ENCODE results near the gene BEAN1.

The BEAN1 gene

GRCh38 chr16:66408163-66409048 lies 18.7 kb upstream of the BEAN1 start:
- H3K9me3 ChIP-seq (ENCODE audit: control insufficient read depth, insufficient read depth, low read depth, low read length) = peaks cover 10% of the 10 kb centered on the region
- no peaks in the 10 kb centered on the region for H3K36me3 ChIP-seq (ENCODE audit: control insufficient read depth, insufficient read depth, low read length)
- H3K27ac ChIP-seq (ENCODE audit: low read depth, low read length) = no peak overlapping the region
- 0 out of 2 replicates have a peak overlapping the region, but pooled peaks have one; percentile 4 for H3K4me3 ChIP-seq (ENCODE audit: low read depth, low read length)
- peaks cover 11% of the 10 kb centered on the region for H3K27me3 ChIP-seq (ENCODE audit: control insufficient read depth, insufficient read depth, low read length)
- H3K9ac ChIP-seq (ENCODE audit: low read length) = no peak overlapping the region
- H3K4me1 ChIP-seq (ENCODE audit: control insufficient read depth, insufficient read depth, low read length) = peaks cover 16% of the 10 kb centered on the region

GRCh38 chr16:66409156-66409555 lies 17.9 kb upstream of the BEAN1 start:
- Histone ChIP-seq H3K4me1 (ENCODE audit: control insufficient read depth, insufficient read depth, low read length) (peaks cover 16% of the 10 kb centered on the region), H3K27ac (ENCODE audit: low read depth, low read length) (no peak overlapping the region), H3K9ac (ENCODE audit: low read length) (no peak overlapping the region), H3K27me3 (ENCODE audit: control insufficient read depth, insufficient read depth, low read length) (peaks cover 11% of the 10 kb centered on the region), H3K36me3 (ENCODE audit: control insufficient read depth, insufficient read depth, low read length) (no peaks in the 10 kb centered on the region), H3K9me3 (ENCODE audit: control insufficient read depth, insufficient read depth, low read depth, low read length) (peaks cover 10% of the 10 kb centered on the region), H3K4me3 (ENCODE audit: low read depth, low read length) (no peak overlapping the region)

- Histone ChIP-seq H3K4me3 (ENCODE audit: low read depth, low read length) (no peak overlapping the region), H3K36me3 (ENCODE audit: control insufficient read depth, insufficient read depth, low read length) (no peaks in the 10 kb centered on the region), H3K4me1 (ENCODE audit: control insufficient read depth, insufficient read depth, low read length) (peaks cover 11% of the 10 kb centered on the region), H3K27ac (ENCODE audit: low read depth, low read length) (no peak overlapping the region), H3K9me3 (ENCODE audit: control insufficient read depth, insufficient read depth, low read depth, low read length) (peaks cover 5% of the 10 kb centered on the region), H3K27me3 (ENCODE audit: control insufficient read depth, insufficient read depth, low read length) (peaks cover 3% of the 10 kb centered on the region; the same call in 1 of the 2 replicates), H3K9ac (ENCODE audit: low read length) (no peak overlapping the region)
Observed at GRCh38 chr16:66412182-66412581, 14.9 kb upstream of the BEAN1 start.

- H3K36me3 ChIP-seq (ENCODE audit: control insufficient read depth, insufficient read depth, low read length) = no peaks in the 10 kb centered on the region
- H3K27me3 ChIP-seq (ENCODE audit: control insufficient read depth, insufficient read depth, low read length) = 0 out of 2 replicates have a peak, but pooled peaks cover 5% of the 10 kb centered on the region
- no peaks in the 10 kb centered on the region for H3K4me1 ChIP-seq (ENCODE audit: control insufficient read depth, insufficient read depth, low read length)
- H3K9me3 ChIP-seq (ENCODE audit: control insufficient read depth, insufficient read depth, low read depth, low read length) = peaks cover 6% of the 10 kb centered on the region
- no peak overlapping the region for H3K27ac ChIP-seq (ENCODE audit: low read depth, low read length)
- no peak overlapping the region for H3K9ac ChIP-seq (ENCODE audit: low read length)
- no peak overlapping the region for H3K4me3 ChIP-seq (ENCODE audit: low read depth, low read length)
Observed at GRCh38 chr16:66414891-66415290, 12.2 kb upstream of the BEAN1 start.

GRCh38 chr16:66416136-66416535 lies 11.0 kb upstream of the BEAN1 start:
- no peak overlapping the region for H3K9ac ChIP-seq (ENCODE audit: low read length)
- no peak overlapping the region for H3K27ac ChIP-seq (ENCODE audit: low read depth, low read length)
- H3K27me3 ChIP-seq (ENCODE audit: control insufficient read depth, insufficient read depth, low read length) = 0 out of 2 replicates have a peak, but pooled peaks cover 7% of the 10 kb centered on the region
- peaks cover 6% of the 10 kb centered on the region for H3K9me3 ChIP-seq (ENCODE audit: control insufficient read depth, insufficient read depth, low read depth, low read length)
- H3K36me3 ChIP-seq (ENCODE audit: control insufficient read depth, insufficient read depth, low read length) = no peaks in the 10 kb centered on the region
- no peak overlapping the region for H3K4me3 ChIP-seq (ENCODE audit: low read depth, low read length)
- no peaks in the 10 kb centered on the region for H3K4me1 ChIP-seq (ENCODE audit: control insufficient read depth, insufficient read depth, low read length)

- Histone ChIP-seq H3K36me3 (ENCODE audit: control insufficient read depth, insufficient read depth, low read length) (no peaks in the 10 kb centered on the region), H3K9me3 (ENCODE audit: control insufficient read depth, insufficient read depth, low read depth, low read length) (peaks cover 6% of the 10 kb centered on the region), H3K9ac (ENCODE audit: low read length) (no peak overlapping the region), H3K4me3 (ENCODE audit: low read depth, low read length) (no peak overlapping the region), H3K27ac (ENCODE audit: low read depth, low read length) (no peak overlapping the region), H3K4me1 (ENCODE audit: control insufficient read depth, insufficient read depth, low read length) (no peaks in the 10 kb centered on the region), H3K27me3 (ENCODE audit: control insufficient read depth, insufficient read depth, low read length) (peaks cover 11% of the 10 kb centered on the region)
Observed at GRCh38 chr16:66416939-66417700, 10.0 kb upstream of the BEAN1 start.

GRCh38 chr16:66418165-66418962 lies 8.7 kb upstream of the BEAN1 start:
- Histone ChIP-seq H3K4me1 (ENCODE audit: control insufficient read depth, insufficient read depth, low read length) (no peaks in the 10 kb centered on the region), H3K27ac (ENCODE audit: low read depth, low read length) (no peak overlapping the region), H3K4me3 (ENCODE audit: low read depth, low read length) (no peak overlapping the region)

GRCh38 chr16:66419527-66419926 lies 7.6 kb upstream of the BEAN1 start:
- peaks cover 35% of the 10 kb centered on the region for H3K27me3 ChIP-seq (ENCODE audit: control insufficient read depth, insufficient read depth, low read length)
- no peak overlapping the region for H3K27ac ChIP-seq (ENCODE audit: low read depth, low read length)
- H3K9me3 ChIP-seq (ENCODE audit: control insufficient read depth, insufficient read depth, low read depth, low read length) = peaks cover 2% of the 10 kb centered on the region; the same call in 1 of the 2 replicates
- no peaks in the 10 kb centered on the region for H3K4me1 ChIP-seq (ENCODE audit: control insufficient read depth, insufficient read depth, low read length)
- H3K9ac ChIP-seq (ENCODE audit: low read length) = no peak overlapping the region
- no peaks in the 10 kb centered on the region for H3K36me3 ChIP-seq (ENCODE audit: control insufficient read depth, insufficient read depth, low read length)
- H3K4me3 ChIP-seq (ENCODE audit: low read depth, low read length) = no peak overlapping the region

More at GRCh38 chr16:66418165-66418962, 8.7 kb upstream of the BEAN1 start:
- Histone ChIP-seq H3K27me3 (ENCODE audit: control insufficient read depth, insufficient read depth, low read length) (peaks cover 23% of the 10 kb centered on the region), H3K9ac (ENCODE audit: low read length) (no peak overlapping the region), H3K36me3 (ENCODE audit: control insufficient read depth, insufficient read depth, low read length) (no peaks in the 10 kb centered on the region), H3K9me3 (ENCODE audit: control insufficient read depth, insufficient read depth, low read depth, low read length) (peaks cover 2% of the 10 kb centered on the region; the same call in 1 of the 2 replicates)

GRCh38 chr16:66420396-66420795 lies 6.7 kb upstream of the BEAN1 start:
- H3K4me3 ChIP-seq (ENCODE audit: low read depth, low read length) = no peak overlapping the region
- no peak overlapping the region for H3K9ac ChIP-seq (ENCODE audit: low read length)
- no peaks in the 10 kb centered on the region for H3K36me3 ChIP-seq (ENCODE audit: control insufficient read depth, insufficient read depth, low read length)
- H3K9me3 ChIP-seq (ENCODE audit: control insufficient read depth, insufficient read depth, low read depth, low read length) = peaks cover 2% of the 10 kb centered on the region; the same call in 1 of the 2 replicates
- no peak overlapping the region for H3K27ac ChIP-seq (ENCODE audit: low read depth, low read length)
- H3K4me1 ChIP-seq (ENCODE audit: control insufficient read depth, insufficient read depth, low read length) = no peaks in the 10 kb centered on the region
- H3K27me3 ChIP-seq (ENCODE audit: control insufficient read depth, insufficient read depth, low read length) = peaks cover 44% of the 10 kb centered on the region

- Histone ChIP-seq H3K27me3 (ENCODE audit: control insufficient read depth, insufficient read depth, low read length) (peaks cover 57% of the 10 kb centered on the region), H3K4me3 (ENCODE audit: low read depth, low read length) (no peak overlapping the region), H3K27ac (ENCODE audit: low read depth, low read length) (no peak overlapping the region), H3K9ac (ENCODE audit: low read length) (no peak overlapping the region), H3K4me1 (ENCODE audit: control insufficient read depth, insufficient read depth, low read length) (peaks cover 5% of the 10 kb centered on the region; the same call in 1 of the 2 replicates), H3K9me3 (ENCODE audit: control insufficient read depth, insufficient read depth, low read depth, low read length) (peaks cover 2% of the 10 kb centered on the region; the same call in 1 of the 2 replicates), H3K36me3 (ENCODE audit: control insufficient read depth, insufficient read depth, low read length) (no peaks in the 10 kb centered on the region)
Observed at GRCh38 chr16:66421891-66422290, 5.2 kb upstream of the BEAN1 start.
